ENCODE results near the gene HEXD. TPM values are rescaled to one million over a fixed set of nuclear protein-coding genes. Genes with fewer than 3 reads are reported as not detected.
A peak's percentile ranks its signal among the peaks of the same experiment; 100 is the strongest.
"Not testable (repeated sequence)": the region's sequence is repeated elsewhere in the genome, so short reads cannot be mapped to it uniquely, and the experiment has no call there.

The HEXD gene
- polyA plus RNA-seq, 5 donors = 31.0 to 50.9 (median 39.1) TPM

- DNase-seq = no peak
Observed at GRCh38 chr17:82440469-82440981, 22.4 kb downstream of the HEXD start.

GRCh38 chr17:82440991-82441627 is 23.0 kb downstream of the HEXD start:
- no peak for DNase-seq

- no peak for DNase-seq
Observed at GRCh38 chr17:82441691-82442487, 23.7 kb downstream of the HEXD start.

GRCh38 chr17:82442643-82443464 is 24.7 kb downstream of the HEXD start:
- DNase-seq = no peak

- DNase-seq = no peak
Observed at GRCh38 chr17:82443465-82444283, 25.5 kb downstream of the HEXD start.

GRCh38 chr17:82444284-82444893 is 26.2 kb downstream of the HEXD start:
- no peak for DNase-seq

- no peak for DNase-seq
Observed at GRCh38 chr17:82444941-82445521, 26.9 kb downstream of the HEXD start.

GRCh38 chr17:82445542-82445941 is 27.4 kb downstream of the HEXD start:
- DNase-seq = no peak

GRCh38 chr17:82446124-82446523 is 28.0 kb downstream of the HEXD start:
- DNase-seq = no peak

GRCh38 chr17:82446649-82447048 is 28.5 kb downstream of the HEXD start:
- DNase-seq = no peak

GRCh38 chr17:82447876-82448275 is 29.7 kb downstream of the HEXD start:
- DNase-seq = no peak

GRCh38 chr17:82449131-82449882 is 31.2 kb downstream of the HEXD start:
- no peak for DNase-seq

- no peak for DNase-seq
Observed at GRCh38 chr17:82449883-82450356, 31.8 kb downstream of the HEXD start.

GRCh38 chr17:82450357-82451106 is 32.4 kb downstream of the HEXD start, which contains the start of gene CYBC1:
Gene CYBC1, minus strand, starts transcription at chr17:82450752. Its CDS starts 1,498 bp downstream, at chr17:82449254.
- DNase-seq = peak; percentile 90 to 92

- no peak for DNase-seq
Observed at GRCh38 chr17:82452162-82452561, 34.0 kb downstream of the HEXD start.

GRCh38 chr17:82453151-82453550 is 35.0 kb downstream of the HEXD start:
- not testable (repeated sequence) for DNase-seq

GRCh38 chr17:82453706-82454105 is 35.6 kb downstream of the HEXD start:
- not testable (repeated sequence) for DNase-seq

GRCh38 chr17:82457073-82457928 is 39.2 kb downstream of the HEXD start:
- DNase-seq = no peak
